Measurements from ENCODE around the gene CAPN15.
A peak's percentile ranks its signal among the peaks of the same experiment; 100 is the strongest.

CAPN15 gene

DNA sequence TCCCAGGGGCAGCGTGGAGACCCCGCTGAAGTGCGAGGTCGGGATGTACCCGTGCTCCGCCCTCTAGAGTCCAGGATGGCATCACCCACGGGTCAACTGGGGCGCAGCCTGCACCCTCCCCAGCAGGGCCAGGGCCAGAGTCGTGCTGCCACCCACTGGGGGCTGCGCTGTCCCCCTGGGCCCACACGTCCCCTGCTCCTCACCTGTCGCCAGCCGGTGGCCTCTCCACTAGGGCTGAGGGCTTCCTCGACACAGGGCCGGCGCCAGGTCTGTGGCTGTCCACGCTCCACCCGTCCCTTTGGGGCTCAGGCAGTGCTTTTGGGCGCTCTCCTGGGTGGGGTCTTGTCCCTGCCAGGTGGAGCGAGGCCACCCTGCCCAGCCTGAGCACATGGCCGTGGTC, 21.1 kb downstream of the CAPN15 start:
- no peaks in the 10 kb centered on the region for H3K27me3 ChIP-seq (ENCODE audit: insufficient read depth, low read depth, severe bottlenecking)
- H3K9me3 ChIP-seq (ENCODE audit: severe bottlenecking) = no peaks in the 10 kb centered on the region
- H3K4me3 ChIP-seq (ENCODE audit: low read depth, low read length) = no peak overlapping the region
- no peak for DNase-seq
- no peak overlapping the region for H3K27ac ChIP-seq
- TF ChIP-seq, protein P1, sequence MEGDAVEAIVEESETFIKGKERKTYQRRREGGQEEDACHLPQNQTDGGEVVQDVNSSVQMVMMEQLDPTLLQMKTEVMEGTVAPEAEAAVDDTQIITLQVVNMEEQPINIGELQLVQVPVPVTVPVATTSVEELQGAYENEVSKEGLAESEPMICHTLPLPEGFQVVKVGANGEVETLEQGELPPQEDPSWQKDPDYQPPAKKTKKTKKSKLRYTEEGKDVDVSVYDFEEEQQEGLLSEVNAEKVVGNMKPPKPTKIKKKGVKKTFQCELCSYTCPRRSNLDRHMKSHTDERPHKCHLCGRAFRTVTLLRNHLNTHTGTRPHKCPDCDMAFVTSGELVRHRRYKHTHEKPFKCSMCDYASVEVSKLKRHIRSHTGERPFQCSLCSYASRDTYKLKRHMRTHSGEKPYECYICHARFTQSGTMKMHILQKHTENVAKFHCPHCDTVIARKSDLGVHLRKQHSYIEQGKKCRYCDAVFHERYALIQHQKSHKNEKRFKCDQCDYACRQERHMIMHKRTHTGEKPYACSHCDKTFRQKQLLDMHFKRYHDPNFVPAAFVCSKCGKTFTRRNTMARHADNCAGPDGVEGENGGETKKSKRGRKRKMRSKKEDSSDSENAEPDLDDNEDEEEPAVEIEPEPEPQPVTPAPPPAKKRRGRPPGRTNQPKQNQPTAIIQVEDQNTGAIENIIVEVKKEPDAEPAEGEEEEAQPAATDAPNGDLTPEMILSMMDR (IDR thresholded peaks at IDR 0.05; ENCODE audit: low read depth, low read length) = no peak
- H3K36me3 ChIP-seq = peaks cover 26% of the 10 kb centered on the region

DNA sequence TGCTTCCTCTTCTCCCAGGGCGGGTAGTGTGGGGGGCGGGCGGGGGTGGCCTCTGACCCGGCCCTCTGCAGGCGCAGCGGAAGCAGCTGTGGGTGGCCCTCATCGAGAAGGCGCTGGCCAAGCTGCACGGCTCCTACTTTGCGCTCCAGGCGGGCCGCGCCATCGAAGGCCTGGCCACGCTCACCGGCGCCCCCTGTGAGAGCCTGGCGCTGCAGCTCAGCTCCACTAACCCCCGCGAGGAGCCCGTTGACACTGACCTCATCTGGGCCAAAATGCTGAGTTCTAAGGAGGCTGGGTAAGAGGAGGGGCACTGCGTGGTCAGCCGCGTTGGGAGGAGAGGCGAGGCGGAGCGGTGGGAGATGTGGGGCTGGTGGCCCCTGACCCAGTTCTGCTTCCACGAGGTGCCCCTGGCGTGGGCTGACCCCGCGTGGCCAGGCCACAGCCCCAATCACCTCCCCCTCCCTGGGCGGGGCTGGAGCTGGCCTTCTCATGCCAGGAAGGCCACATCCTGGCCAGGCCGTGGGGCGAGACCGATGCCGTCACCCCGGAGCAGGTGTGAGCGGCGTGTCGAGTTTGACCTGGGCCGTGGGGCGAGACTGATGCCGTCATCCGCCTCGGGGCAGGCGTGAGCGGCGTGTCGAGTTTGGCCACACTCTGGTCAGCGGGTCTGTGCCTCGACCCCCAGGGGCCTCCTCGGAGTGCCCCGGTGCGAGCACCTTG, 22.2 kb downstream of the CAPN15 start:
- Histone ChIP-seq H3K36me3 (peaks cover 26% of the 10 kb centered on the region), H3K4me3 (ENCODE audit: low read depth, low read length) (no peak overlapping the region), H3K9me3 (ENCODE audit: severe bottlenecking) (no peaks in the 10 kb centered on the region), H3K27me3 (ENCODE audit: insufficient read depth, low read depth, severe bottlenecking) (no peaks in the 10 kb centered on the region), H3K27ac (no peak overlapping the region)
- TF ChIP-seq, protein P1 (IDR thresholded peaks at IDR 0.05; ENCODE audit: low read depth, low read length) = peak; percentile 42
- no peak for DNase-seq

GRCh38 chr16:551210-551609, 23.7 kb downstream of the CAPN15 start:
- TF ChIP-seq, protein P1 (IDR thresholded peaks at IDR 0.05; ENCODE audit: low read depth, low read length) = no peak
- Histone ChIP-seq H3K9me3 (ENCODE audit: severe bottlenecking) (no peaks in the 10 kb centered on the region), H3K27me3 (ENCODE audit: insufficient read depth, low read depth, severe bottlenecking) (no peaks in the 10 kb centered on the region), H3K4me3 (ENCODE audit: low read depth, low read length) (no peak overlapping the region), H3K27ac (no peak overlapping the region), H3K36me3 (peaks cover 26% of the 10 kb centered on the region)
- no peak for DNase-seq

DNA sequence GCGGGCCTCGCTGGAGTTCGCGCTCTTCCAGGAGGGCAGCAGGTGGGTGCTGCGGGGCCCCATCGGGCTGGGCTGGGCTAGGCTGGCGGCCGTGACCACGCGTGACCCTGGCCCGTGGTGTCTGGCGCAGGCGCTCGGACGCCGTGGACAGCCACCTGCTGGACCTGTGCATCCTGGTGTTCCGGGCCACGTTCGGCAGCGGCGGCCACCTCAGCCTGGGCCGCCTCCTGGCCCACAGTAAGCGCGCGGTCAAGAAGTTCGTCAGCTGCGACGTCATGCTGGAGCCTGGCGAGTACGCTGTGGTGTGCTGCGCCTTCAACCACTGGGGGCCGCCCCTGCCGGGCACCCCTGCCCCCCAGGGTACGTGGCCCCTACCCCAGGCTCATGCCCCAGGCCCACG, 24.7 kb downstream of the CAPN15 start:
- H3K4me3 ChIP-seq (ENCODE audit: low read depth, low read length) = no peak overlapping the region
- H3K36me3 ChIP-seq = peaks cover 26% of the 10 kb centered on the region
- no peaks in the 10 kb centered on the region for H3K27me3 ChIP-seq (ENCODE audit: insufficient read depth, low read depth, severe bottlenecking)
- H3K27ac ChIP-seq = no peak overlapping the region
- TF ChIP-seq, protein P1 (IDR thresholded peaks at IDR 0.05; ENCODE audit: low read depth, low read length) = no peak
- no peaks in the 10 kb centered on the region for H3K9me3 ChIP-seq (ENCODE audit: severe bottlenecking)
- DNase-seq = no peak

DNA sequence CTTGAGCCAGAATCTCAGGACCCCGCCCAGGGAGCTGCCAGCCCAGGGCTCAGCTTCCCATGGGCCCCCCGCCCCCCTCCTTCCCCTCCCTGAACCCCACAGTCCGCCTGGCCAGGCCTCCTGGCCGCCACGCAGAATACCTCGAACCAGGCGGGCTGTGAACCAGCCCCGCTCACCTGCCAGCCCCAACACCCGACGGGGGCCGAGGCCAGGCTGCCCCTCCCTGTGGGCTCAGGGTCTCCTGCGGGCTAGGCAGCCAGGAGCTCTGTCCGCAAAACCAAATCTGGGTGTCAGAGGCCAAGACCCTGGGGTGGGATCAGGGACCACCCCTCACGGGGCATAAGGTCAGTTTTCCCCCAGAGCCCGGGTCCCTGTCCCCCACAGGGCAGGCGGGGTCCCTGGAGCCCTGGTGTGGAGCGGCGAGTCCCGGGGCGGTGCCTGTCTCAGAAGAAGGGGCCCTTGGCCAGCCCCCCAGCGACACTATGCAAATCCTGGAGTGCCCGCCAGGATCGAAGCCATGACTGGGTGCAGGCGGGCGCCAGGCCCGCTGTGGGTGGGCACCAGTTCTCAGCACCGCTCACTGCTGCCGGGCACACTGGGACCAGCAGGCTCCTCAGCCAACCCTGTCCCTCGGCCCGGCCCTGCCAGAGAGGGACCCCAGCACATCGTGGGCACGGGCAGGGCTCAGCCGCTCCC, 26.2 kb downstream of the CAPN15 start:
- no peak for DNase-seq
- H3K4me3 ChIP-seq (ENCODE audit: low read depth, low read length) = no peak overlapping the region
- TF ChIP-seq, protein P1 (IDR thresholded peaks at IDR 0.05; ENCODE audit: low read depth, low read length) = no peak
- H3K9me3 ChIP-seq (ENCODE audit: severe bottlenecking) = no peaks in the 10 kb centered on the region
- peaks cover 22% of the 10 kb centered on the region for H3K36me3 ChIP-seq
- no peak overlapping the region for H3K27ac ChIP-seq
- no peaks in the 10 kb centered on the region for H3K27me3 ChIP-seq (ENCODE audit: insufficient read depth, low read depth, severe bottlenecking)

All from WERI-Rb-1 (cell line).